DND-41 (cell line): ENCODE measurements around the gene PLEKHG5.
"Not testable (repeated sequence)": the region's sequence is repeated elsewhere in the genome, so short reads cannot be mapped to it uniquely, and the experiment has no call there.

Source experiments
- CTCF ChIP-seq: IDR thresholded peaks from 2 replicates; pipeline ENCODE4 v1.5.1; 2012; ENCODE audit warnings: borderline replicate concordance, low read length, moderate library complexity, mild to moderate bottlenecking; ENCODE audit not compliant: poor library complexity, severe bottlenecking; ENCODE audit errors: extremely low read depth
- EZH2 ChIP-seq: IDR thresholded peaks from 3 replicates; pipeline ENCODE4 v1.6.1; 2012; ENCODE audit warnings: borderline replicate concordance, low read depth, mild to moderate bottlenecking, moderate library complexity, low read length, inconsistent platforms; ENCODE audit not compliant: severe bottlenecking

GRCh38 chr1:6445929-6446328, 45.5 kb downstream of the PLEKHG5 start:
- TF ChIP-seq CTCF, EZH2: not testable (repeated sequence)
